ENCODE data around the gene FTO.

The FTO gene

DNA sequence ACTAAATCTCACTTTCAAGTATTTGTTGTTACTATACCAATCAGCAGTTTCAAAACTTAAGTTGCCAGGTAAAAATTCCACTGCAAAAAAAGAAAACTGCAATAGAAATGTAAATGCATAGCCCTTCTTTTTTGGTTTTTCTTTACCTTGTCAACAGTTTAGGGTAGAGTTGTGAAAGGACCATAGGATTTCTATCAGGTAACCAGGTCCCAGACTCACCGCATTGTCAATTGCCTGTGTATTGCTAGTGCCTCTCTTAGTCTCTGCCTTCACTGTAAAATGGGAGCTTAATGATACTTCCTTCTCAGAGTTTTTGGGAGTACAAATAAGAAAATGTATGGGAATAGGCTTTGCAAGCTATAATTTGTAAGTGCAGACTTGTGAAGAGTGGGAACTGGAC, 145.0 kb downstream of the FTO start:
- Mint-ChIP-seq H3K4me3 (no peak overlapping the region), H3K27me3 (no peaks in the 10 kb centered on the region), H3K27ac (ENCODE audit: low read depth) (no peak overlapping the region), H3K9me3 (no peaks in the 10 kb centered on the region), H3K4me1 (peaks cover 8% of the 10 kb centered on the region), H3K36me3 (ENCODE audit: insufficient read depth) (peaks cover 10% of the 10 kb centered on the region)
- DNase-seq (ENCODE audit: low spot score in 2 of 2) (no peak), ATAC-seq (replicated peaks; ENCODE audit: extremely low read depth, poor library complexity, severe bottlenecking) (no peak)

DNA sequence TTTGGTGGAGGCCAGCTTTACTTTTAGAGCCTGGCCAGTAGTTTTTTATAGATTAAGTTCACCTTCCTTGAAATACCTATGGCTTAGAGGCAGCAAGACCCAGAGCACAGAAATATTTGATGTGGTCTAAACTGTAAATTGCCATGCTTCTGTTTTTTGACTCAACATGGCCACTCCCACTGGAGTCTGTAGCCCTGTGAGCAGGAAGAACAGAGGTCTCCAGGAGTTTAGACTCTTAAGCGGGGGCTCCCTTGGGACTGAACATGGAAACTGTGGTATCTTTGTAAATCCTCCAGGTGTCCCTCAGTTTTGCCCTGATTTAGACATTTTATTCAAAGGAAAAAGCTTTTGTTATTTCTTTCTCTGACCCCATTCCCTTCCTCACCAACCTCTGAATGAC, 145.6 kb downstream of the FTO start:
- Mint-ChIP-seq H3K4me1 (peaks cover 8% of the 10 kb centered on the region), H3K36me3 (ENCODE audit: insufficient read depth) (peaks cover 9% of the 10 kb centered on the region), H3K27me3 (no peaks in the 10 kb centered on the region), H3K4me3 (no peak overlapping the region), H3K27ac (ENCODE audit: low read depth) (no peak overlapping the region), H3K9me3 (no peaks in the 10 kb centered on the region)
- DNase-seq (ENCODE audit: low spot score in 2 of 2) (no peak), ATAC-seq (replicated peaks; ENCODE audit: extremely low read depth, poor library complexity, severe bottlenecking) (no peak)

DNA sequence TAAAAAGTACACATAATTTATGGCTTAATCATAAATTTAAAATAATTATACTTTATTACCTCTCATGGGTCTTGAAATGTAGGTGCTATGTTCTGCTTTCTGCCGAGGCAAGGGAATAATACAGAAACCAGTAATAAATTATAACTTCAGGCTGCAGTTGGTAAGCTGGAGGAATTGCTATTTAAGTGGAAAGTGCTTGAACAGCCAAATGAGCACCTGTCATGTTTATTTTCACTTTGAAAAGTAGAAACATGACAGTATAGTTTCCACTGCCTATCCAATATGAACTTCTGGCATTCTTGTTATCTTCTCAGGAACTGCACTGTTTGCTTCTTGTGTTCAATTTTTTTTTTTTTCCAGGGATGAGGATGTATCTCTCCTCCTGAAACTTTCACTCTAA, 146.0 kb downstream of the FTO start:
- no peak overlapping the region for H3K27ac Mint-ChIP-seq (ENCODE audit: low read depth)
- no peaks in the 10 kb centered on the region for H3K9me3 Mint-ChIP-seq
- H3K27me3 Mint-ChIP-seq: no peaks in the 10 kb centered on the region
- DNase-seq (ENCODE audit: low spot score in 2 of 2) (no peak), ATAC-seq (replicated peaks; ENCODE audit: extremely low read depth, poor library complexity, severe bottlenecking) (no peak)
- peaks cover 8% of the 10 kb centered on the region for H3K4me1 Mint-ChIP-seq
- H3K36me3 Mint-ChIP-seq (ENCODE audit: insufficient read depth): peaks cover 5% of the 10 kb centered on the region
- no peak overlapping the region for H3K4me3 Mint-ChIP-seq

DNA sequence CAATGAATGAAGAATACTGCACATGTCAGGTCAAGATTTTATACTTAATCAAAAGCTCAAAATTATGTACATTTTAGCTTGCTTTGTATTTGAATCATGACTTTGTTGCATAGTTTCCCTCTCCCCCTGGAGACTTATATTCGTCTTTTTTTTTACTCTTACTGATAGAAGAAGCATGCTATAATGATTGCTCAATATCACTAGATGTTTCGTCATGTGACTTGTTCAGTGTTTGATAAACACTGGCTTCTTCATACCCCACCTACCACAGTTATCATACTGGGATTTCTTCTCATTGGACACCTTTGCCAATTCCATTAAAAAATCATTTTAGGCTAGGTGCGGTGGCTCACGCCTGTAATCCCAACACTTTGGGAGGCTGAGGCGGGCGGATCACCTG, 148.7 kb downstream of the FTO start:
- Mint-ChIP-seq H3K4me3 (no peak overlapping the region), H3K27me3 (no peaks in the 10 kb centered on the region), H3K36me3 (ENCODE audit: insufficient read depth) (peaks cover 5% of the 10 kb centered on the region), H3K9me3 (no peaks in the 10 kb centered on the region), H3K27ac (ENCODE audit: low read depth) (no peak overlapping the region), H3K4me1 (peaks cover 8% of the 10 kb centered on the region)
- DNase-seq (ENCODE audit: low spot score in 2 of 2) (no peak), ATAC-seq (replicated peaks; ENCODE audit: extremely low read depth, poor library complexity, severe bottlenecking) (no peak)

DNA sequence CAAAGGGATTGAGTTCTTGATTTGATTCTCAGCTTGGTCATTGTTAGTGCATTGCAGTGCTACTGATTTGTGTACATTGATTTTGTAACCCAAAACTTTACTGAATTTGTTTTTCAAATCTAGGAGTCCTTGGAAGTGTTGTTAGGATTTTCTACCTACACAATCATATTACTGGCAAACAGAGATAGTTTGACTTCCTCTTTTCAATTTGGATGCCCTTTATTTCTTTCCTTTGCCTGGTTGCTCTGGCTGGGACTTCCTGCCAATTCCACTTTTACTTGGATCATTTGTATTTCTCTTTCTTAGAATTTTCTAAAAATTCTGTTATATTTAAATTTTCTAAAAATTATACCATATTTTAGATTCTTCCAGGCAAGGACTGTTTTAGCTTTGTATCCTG, 151.1 kb downstream of the FTO start:
- H3K27me3 Mint-ChIP-seq: no peaks in the 10 kb centered on the region
- H3K9me3 Mint-ChIP-seq: no peaks in the 10 kb centered on the region
- H3K4me3 Mint-ChIP-seq: no peak overlapping the region
- DNase-seq (ENCODE audit: low spot score in 2 of 2): no peak
- H3K4me1 Mint-ChIP-seq: no peaks in the 10 kb centered on the region
- ATAC-seq (replicated peaks; ENCODE audit: extremely low read depth, poor library complexity, severe bottlenecking): no peak
- H3K27ac Mint-ChIP-seq (ENCODE audit: low read depth): no peak overlapping the region
- H3K36me3 Mint-ChIP-seq (ENCODE audit: insufficient read depth): peaks cover 5% of the 10 kb centered on the region

DNA sequence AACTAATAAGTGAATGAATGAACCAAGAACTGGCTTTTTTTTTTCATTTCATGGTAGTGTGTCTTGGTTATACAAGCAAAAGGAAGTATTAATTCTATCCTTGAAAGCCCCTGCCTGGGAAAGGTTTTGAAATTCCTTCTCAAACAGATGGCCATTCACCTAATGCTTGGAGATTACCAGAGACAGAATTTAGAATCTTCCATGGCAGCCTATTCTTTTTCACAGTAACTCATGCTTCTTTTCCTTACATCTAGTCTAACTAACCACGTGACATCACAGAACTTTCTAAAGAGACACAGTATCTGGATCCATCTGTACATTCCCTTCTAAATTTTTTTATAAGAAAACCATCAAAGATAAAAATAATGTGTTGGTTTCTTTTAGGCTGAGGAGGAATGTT, 151.6 kb downstream of the FTO start:
- Mint-ChIP-seq H3K9me3 (no peaks in the 10 kb centered on the region), H3K36me3 (ENCODE audit: insufficient read depth) (peaks cover 6% of the 10 kb centered on the region), H3K4me1 (peaks cover 3% of the 10 kb centered on the region), H3K27ac (ENCODE audit: low read depth) (no peak overlapping the region), H3K27me3 (no peaks in the 10 kb centered on the region), H3K4me3 (no peak overlapping the region)
- ATAC-seq (replicated peaks; ENCODE audit: extremely low read depth, poor library complexity, severe bottlenecking) (no peak), DNase-seq (ENCODE audit: low spot score in 2 of 2) (no peak)

DNA sequence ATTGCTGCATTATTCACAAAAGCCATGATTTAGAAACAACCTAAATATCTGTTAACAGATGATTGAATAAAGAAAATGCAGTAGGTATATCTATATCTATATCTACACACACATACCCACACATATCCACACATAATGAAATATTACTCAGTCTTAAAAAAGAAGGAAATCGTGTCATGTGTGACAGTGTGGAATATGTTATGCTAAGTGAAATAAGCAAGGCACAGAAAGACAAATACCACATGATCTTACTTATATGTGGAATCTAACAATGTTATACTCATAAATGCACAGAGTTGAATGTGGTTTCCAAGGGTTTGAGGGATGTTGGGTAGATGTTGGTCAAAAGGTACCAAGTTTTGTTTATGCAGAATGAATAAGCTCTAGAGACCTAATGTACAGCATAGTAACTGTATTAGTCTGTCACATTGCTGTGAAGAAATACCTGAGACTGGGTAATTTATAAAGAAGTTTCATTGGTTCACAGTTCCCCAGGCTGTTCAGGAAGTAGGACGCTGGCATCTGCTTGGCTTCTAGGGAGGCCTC, 156.1 kb downstream of the FTO start:
- ATAC-seq (replicated peaks; ENCODE audit: extremely low read depth, poor library complexity, severe bottlenecking) (no peak), DNase-seq (ENCODE audit: low spot score in 2 of 2) (no peak)
- H3K27ac Mint-ChIP-seq (ENCODE audit: low read depth): no peak overlapping the region
- peaks cover 5% of the 10 kb centered on the region for H3K36me3 Mint-ChIP-seq (ENCODE audit: insufficient read depth)
- H3K4me1 Mint-ChIP-seq: peaks cover 3% of the 10 kb centered on the region
- no peaks in the 10 kb centered on the region for H3K9me3 Mint-ChIP-seq
- no peaks in the 10 kb centered on the region for H3K27me3 Mint-ChIP-seq
- no peak overlapping the region for H3K4me3 Mint-ChIP-seq

DNA sequence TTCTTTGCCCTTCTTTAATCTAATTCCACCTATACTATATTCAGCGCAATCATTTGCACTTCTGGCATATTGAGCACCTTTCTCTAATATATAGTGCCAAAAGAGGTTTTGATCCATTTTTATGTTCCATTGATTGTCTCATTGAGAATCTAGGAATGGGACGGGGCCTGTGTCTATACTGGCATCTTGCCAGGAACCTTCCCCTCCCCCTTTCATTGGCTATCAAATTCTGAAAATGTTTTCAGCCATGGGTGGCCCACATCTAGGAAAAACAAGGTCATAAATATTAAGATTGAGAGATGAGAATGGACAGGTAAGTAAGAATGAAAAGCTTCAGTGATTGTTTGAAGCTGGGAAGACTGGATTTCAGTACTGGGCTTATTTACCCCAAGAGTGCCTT, 159.9 kb downstream of the FTO start:
- H3K4me1 Mint-ChIP-seq: peaks cover 10% of the 10 kb centered on the region
- no peaks in the 10 kb centered on the region for H3K27me3 Mint-ChIP-seq
- H3K4me3 Mint-ChIP-seq: no peak overlapping the region
- no peak overlapping the region for H3K27ac Mint-ChIP-seq (ENCODE audit: low read depth)
- H3K9me3 Mint-ChIP-seq: no peaks in the 10 kb centered on the region
- H3K36me3 Mint-ChIP-seq (ENCODE audit: insufficient read depth): peaks cover 3% of the 10 kb centered on the region
- DNase-seq (ENCODE audit: low spot score in 2 of 2) (no peak), ATAC-seq (replicated peaks; ENCODE audit: extremely low read depth, poor library complexity, severe bottlenecking) (no peak)

DNA sequence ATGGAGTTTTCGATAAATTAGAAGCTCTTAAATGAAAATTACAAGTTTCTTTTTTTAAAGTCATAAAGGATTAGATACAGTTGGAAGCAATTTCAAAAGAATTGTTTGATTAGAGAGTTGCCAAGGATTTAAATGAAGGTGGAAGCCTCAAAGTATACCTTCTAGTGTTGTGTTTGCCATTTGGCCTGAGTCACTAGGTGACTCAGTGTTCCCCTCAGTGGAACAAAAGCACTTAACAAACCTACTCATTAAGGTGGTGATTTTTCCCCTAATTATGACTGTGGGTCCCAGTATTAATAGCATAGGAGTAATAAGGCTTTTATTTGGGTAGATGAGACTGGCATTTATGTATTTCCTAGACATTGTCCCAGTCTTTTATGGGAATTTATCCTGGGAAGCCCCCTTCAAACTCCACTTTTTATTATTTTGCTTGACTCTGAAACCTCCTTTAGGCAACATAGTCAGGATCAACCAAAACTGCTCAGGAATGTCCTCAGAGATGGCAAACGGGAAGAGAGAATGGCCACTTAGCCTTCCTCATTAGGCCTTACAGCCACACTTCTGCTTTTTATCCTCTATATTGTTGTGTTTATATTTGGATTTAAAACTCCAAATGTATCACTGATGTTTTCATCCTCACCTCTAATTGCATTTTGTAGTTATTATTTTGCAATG, 161.0 kb downstream of the FTO start:
- H3K4me3 Mint-ChIP-seq: no peak overlapping the region
- H3K27me3 Mint-ChIP-seq: no peaks in the 10 kb centered on the region
- ATAC-seq (replicated peaks; ENCODE audit: extremely low read depth, poor library complexity, severe bottlenecking) (no peak), DNase-seq (ENCODE audit: low spot score in 2 of 2) (no peak)
- no peaks in the 10 kb centered on the region for H3K9me3 Mint-ChIP-seq
- no peak overlapping the region for H3K27ac Mint-ChIP-seq (ENCODE audit: low read depth)
- peaks cover 10% of the 10 kb centered on the region for H3K4me1 Mint-ChIP-seq
- peaks cover 5% of the 10 kb centered on the region for H3K36me3 Mint-ChIP-seq (ENCODE audit: insufficient read depth)

DNA sequence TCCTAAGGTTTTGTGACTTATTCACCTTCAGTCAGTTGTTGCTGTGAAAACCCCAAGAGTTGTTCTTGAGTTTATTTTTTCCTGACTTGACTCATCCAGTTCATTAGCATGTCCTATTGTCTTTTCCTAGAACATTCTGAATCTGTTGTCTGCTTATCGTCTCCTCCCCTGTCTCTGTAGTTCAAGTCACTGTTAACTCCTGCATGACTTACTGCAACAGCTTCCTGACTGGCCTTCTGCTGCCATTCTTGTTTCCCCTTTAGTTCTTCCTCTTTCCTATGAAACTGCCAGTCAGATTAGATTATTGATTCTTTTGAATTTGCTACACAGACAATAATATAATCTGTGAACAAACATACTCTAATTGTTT, 161.5 kb downstream of the FTO start:
- peaks cover 6% of the 10 kb centered on the region for H3K4me1 Mint-ChIP-seq
- no peak overlapping the region for H3K27ac Mint-ChIP-seq (ENCODE audit: low read depth)
- H3K27me3 Mint-ChIP-seq: no peaks in the 10 kb centered on the region
- peaks cover 6% of the 10 kb centered on the region for H3K36me3 Mint-ChIP-seq (ENCODE audit: insufficient read depth)
- ATAC-seq (replicated peaks; ENCODE audit: extremely low read depth, poor library complexity, severe bottlenecking): no peak
- no peak overlapping the region for H3K4me3 Mint-ChIP-seq
- peaks cover under 1% of the 10 kb centered on the region for H3K9me3 Mint-ChIP-seq
- no peak for DNase-seq (ENCODE audit: low spot score in 2 of 2)

DNA sequence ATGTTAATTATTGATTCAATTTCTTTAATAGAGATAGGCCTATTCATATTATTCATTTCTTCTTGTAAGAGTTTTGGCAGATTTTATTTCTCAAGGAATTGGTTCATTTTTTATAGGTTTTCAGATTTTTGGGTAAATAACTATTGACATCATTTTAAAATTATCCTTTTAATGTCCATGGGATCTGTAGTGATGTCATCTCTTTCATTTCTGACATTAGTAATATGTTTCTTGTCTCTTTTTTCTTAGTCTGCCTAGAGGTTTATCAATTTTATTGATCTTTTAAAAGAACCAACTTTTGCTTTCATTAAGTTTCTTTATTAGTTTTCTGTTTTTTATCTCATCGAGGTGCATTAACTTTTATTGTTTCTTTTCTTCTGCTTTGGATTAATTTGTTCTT, 162.6 kb downstream of the FTO start:
- Mint-ChIP-seq H3K36me3 (ENCODE audit: insufficient read depth) (peaks cover 6% of the 10 kb centered on the region), H3K4me3 (no peak overlapping the region)

DNA sequence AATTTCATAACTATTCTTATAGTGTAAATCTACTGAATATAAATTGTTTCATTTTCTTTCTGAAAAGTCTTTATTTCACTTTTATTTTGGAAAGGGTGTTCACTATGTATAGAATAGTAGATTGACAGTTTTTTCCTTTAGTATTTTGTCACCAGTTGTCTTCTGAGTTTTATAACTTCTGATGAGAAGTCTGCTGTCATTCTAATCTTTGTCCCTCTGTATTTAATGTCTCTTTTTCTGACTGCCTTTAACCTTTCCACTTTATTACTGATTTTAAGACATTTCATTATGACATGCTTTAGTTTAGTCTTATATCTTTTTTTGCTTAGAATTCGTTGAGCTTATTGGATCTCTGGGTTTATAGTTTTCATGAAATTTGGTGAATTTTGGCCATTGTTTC, 166.9 kb downstream of the FTO start:
- H3K27ac Mint-ChIP-seq (ENCODE audit: low read depth): no peak overlapping the region
- peaks cover 10% of the 10 kb centered on the region for H3K4me1 Mint-ChIP-seq
- no peaks in the 10 kb centered on the region for H3K27me3 Mint-ChIP-seq
- DNase-seq (ENCODE audit: low spot score in 2 of 2) (no peak), ATAC-seq (replicated peaks; ENCODE audit: extremely low read depth, poor library complexity, severe bottlenecking) (no peak)
- H3K4me3 Mint-ChIP-seq: no peak overlapping the region
- peaks cover 10% of the 10 kb centered on the region for H3K36me3 Mint-ChIP-seq (ENCODE audit: insufficient read depth)
- H3K9me3 Mint-ChIP-seq: peaks cover 8% of the 10 kb centered on the region

More for the DNA sequence above, 162.6 kb downstream of the FTO start:
- no peak for DNase-seq (ENCODE audit: low spot score in 2 of 2)
- Mint-ChIP-seq H3K27ac (ENCODE audit: low read depth) (no peak overlapping the region), H3K9me3 (peaks cover 8% of the 10 kb centered on the region), H3K4me1 (peaks cover 6% of the 10 kb centered on the region), H3K27me3 (no peaks in the 10 kb centered on the region)
- ATAC-seq (replicated peaks; ENCODE audit: extremely low read depth, poor library complexity, severe bottlenecking): no peak

DNA sequence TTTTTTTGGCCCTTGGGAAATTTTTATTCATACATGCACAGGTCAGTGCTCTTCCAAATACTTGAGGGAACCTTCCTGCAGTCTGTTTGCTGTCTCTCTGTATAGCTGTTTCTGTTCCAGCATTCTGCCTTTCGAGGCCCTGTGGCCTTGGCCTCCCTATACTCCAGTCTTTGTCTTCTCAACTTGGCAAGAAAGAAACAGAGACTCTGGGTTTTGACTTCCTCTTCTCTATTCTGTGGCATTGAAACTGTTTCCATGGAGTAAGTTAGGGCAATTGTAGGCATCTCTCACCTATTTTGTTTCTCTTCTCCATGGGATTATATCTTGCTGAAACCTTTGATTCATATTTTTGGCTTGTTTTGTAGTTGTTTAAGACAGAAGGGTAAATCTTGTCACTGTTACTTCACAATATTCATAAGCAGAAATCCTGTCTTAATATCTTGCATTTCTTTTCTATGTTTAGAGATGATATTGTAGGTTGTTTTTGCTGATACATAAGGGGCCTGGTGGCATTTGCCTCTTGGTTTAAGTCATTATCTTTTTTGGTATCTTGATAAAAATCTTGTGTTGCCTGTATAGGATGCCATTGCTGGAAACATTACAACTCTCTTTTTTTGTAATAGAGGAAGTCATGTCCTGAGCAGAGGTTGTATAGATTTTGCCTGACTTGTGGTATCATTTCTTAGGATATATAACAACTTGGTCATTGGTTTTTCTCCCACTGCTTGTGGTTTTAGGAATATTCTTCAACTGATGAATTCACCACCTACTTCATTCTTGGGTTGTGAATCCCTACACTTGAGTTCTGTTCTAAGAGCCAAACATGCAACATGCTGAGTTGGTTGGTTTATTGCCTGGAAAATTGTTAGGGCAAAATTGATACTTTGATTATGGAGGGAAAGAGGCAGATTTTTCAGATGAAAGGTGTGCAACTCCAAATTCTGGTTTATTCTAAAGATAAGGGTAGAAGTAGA, 168.6 kb downstream of the FTO start:
- no peak for DNase-seq (ENCODE audit: low spot score in 2 of 2)
- H3K9me3 Mint-ChIP-seq: peaks cover 8% of the 10 kb centered on the region
- H3K4me1 Mint-ChIP-seq: peaks cover 10% of the 10 kb centered on the region
- H3K4me3 Mint-ChIP-seq: no peak overlapping the region
- no peak overlapping the region for H3K27ac Mint-ChIP-seq (ENCODE audit: low read depth)
- ATAC-seq (replicated peaks; ENCODE audit: extremely low read depth, poor library complexity, severe bottlenecking): no peak
- peaks cover 12% of the 10 kb centered on the region for H3K36me3 Mint-ChIP-seq (ENCODE audit: insufficient read depth)
- no peaks in the 10 kb centered on the region for H3K27me3 Mint-ChIP-seq

Measured in central memory CD8-positive, alpha-beta T cell (primary cell).